GM21360 (cell line): ENCODE measurements around the gene UBAP2L.
"Not testable (repeated sequence)": the region's sequence is repeated elsewhere in the genome, so short reads cannot be mapped to it uniquely, and the experiment has no call there.

Experiments used
- ATAC-seq: cut with Tn5 transposase; IDR thresholded peaks from one replicate; pipeline ENCODE4 v1.9.1; 2021; ENCODE audit warnings: mild to moderate bottlenecking, moderate library complexity; ENCODE audit not compliant: unreplicated experiment

The UBAP2L gene

GRCh38 chr1:154198756-154199562 is 21.8 kb upstream of the UBAP2L start:
- no peak for ATAC-seq

GRCh38 chr1:154199563-154199879 is 21.2 kb upstream of the UBAP2L start:
- no peak for ATAC-seq

GRCh38 chr1:154205778-154206177 is 15.0 kb upstream of the UBAP2L start:
- ATAC-seq: not testable (repeated sequence)

- no peak for ATAC-seq
These were observed 14.6 kb upstream of the UBAP2L start, which contains the start of gene CFAP141 for GRCh38 chr1:154206196-154206595. Gene CFAP141, minus strand, starts transcription at chr1:154206333. Its CDS starts 26 bp downstream, at chr1:154206307.

- ATAC-seq: no peak
These were observed 13.5 kb upstream of the UBAP2L start for GRCh38 chr1:154207262-154207661.

- no peak for ATAC-seq
These were observed 11.9 kb upstream of the UBAP2L start for GRCh38 chr1:154208677-154209388.

GRCh38 chr1:154212083-154212482 is 8.7 kb upstream of the UBAP2L start:
- ATAC-seq: no peak

GRCh38 chr1:154213274-154213673 is 7.5 kb upstream of the UBAP2L start:
- no peak for ATAC-seq

GRCh38 chr1:154218545-154218944 is 2.2 kb upstream of the UBAP2L start:
- ATAC-seq: no peak

- ATAC-seq: no peak
These were observed 1.2 kb upstream of the UBAP2L start for GRCh38 chr1:154219541-154219940.

- ATAC-seq: no peak
These were observed 169 bp downstream of the UBAP2L start for GRCh38 chr1:154220970-154221277.

GRCh38 chr1:154221278-154222001 is 685 bp downstream of the UBAP2L start:
- ATAC-seq: no peak

GRCh38 chr1:154222518-154222917 is 1.8 kb downstream of the UBAP2L start:
- ATAC-seq: no peak

- ATAC-seq: no peak
These were observed 2.2 kb downstream of the UBAP2L start for GRCh38 chr1:154222918-154223317.

GRCh38 chr1:154223621-154224020 is 2.9 kb downstream of the UBAP2L start:
- ATAC-seq: no peak

GRCh38 chr1:154225370-154225769 is 4.6 kb downstream of the UBAP2L start:
- no peak for ATAC-seq

GRCh38 chr1:154231112-154231511 is 10.4 kb downstream of the UBAP2L start:
- not testable (repeated sequence) for ATAC-seq

- ATAC-seq: not testable (repeated sequence)
These were observed 12.4 kb downstream of the UBAP2L start for GRCh38 chr1:154233127-154233526.

GRCh38 chr1:154236855-154237254 is 16.1 kb downstream of the UBAP2L start:
- no peak for ATAC-seq

GRCh38 chr1:154237435-154237834 is 16.7 kb downstream of the UBAP2L start:
- ATAC-seq: no peak

GRCh38 chr1:154237880-154238506 is 17.2 kb downstream of the UBAP2L start:
- no peak for ATAC-seq
